ENCODE data around the gene LRRC9.

- no peak for TF ChIP-seq CTCF (IDR thresholded peaks at IDR 0.05)
- no peak for TF ChIP-seq POLR2A (IDR thresholded peaks at IDR 0.05)
Measured at GRCh38 chr14:60094306-60094897, 174.5 kb downstream of the LRRC9 start.
